BE2C (cell line): ENCODE measurements around the gene CARD9.
A peak's percentile ranks its signal among the peaks of the same experiment; 100 is the strongest.

Experiments used
- DNase-seq: peaks from one replicate; pipeline ENCODE4 v3.0.0-alpha.2; 2020
- H3K27me3 ChIP-seq: fragments of 250-450 bp; sonication (Bioruptor Pico); 2 replicates; pipeline ENCODE4 v1.5.1; 2020; ENCODE audit warnings: mild to moderate bottlenecking
- H3K36me3 ChIP-seq: fragments of 250-450 bp; sonication (Bioruptor Pico); 2 replicates; pipeline ENCODE4 v1.5.1; 2020; ENCODE audit warnings: mild to moderate bottlenecking
- H3K4me1 ChIP-seq: fragments of 250-450 bp; sonication (Bioruptor Pico); 2 replicates; pipeline ENCODE4 v1.5.1; 2020
- H3K4me3 ChIP-seq: 2 replicates; pipeline ENCODE4 v1.5.1; 2011; ENCODE audit warnings: low read depth, low read length
- H3K9me3 ChIP-seq: fragments of 250-450 bp; sonication (Bioruptor Pico); 2 replicates; pipeline ENCODE4 v1.5.1; 2020
- TF ChIP-seq, protein P1 (sequence below): IDR thresholded peaks from 2 replicates; pipeline ENCODE4 v1.5.1; 2012; ENCODE audit warnings: mild to moderate bottlenecking, low read depth, low read length

CARD9 gene

GRCh38 chr9:136376457-136376856 lies 3.0 kb upstream of the CARD9 start:
- H3K36me3 ChIP-seq, result peaks cover 37% of the 10 kb centered on the region

DNA sequence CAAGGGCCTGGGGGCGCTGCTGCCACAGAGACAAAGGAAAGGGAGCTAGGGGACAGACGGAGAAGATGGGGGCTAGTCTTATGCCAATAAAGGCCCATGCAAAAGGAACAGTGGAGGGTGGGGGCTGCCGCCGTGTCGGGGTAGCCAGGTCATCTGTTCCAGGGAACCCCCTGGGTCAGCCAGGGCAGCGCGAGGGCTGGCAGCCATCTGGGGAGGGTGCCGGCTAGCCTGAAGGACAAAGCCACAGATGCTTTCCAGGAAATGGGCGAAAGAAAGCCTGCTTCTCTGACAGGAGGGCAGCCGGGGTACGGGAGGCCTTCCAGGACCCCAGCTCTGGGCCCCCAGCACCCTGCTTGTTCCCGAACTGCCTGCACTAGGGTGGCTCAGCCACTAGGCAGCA lies 1.6 kb upstream of the CARD9 start:
- Histone ChIP-seq H3K9me3 (no peaks in the 10 kb centered on the region), H3K36me3 (peaks cover 29% of the 10 kb centered on the region), H3K4me3 (no peak overlapping the region), H3K4me1 (peaks cover 18% of the 10 kb centered on the region), H3K27me3 (no peaks in the 10 kb centered on the region)
- TF ChIP-seq, protein P1, sequence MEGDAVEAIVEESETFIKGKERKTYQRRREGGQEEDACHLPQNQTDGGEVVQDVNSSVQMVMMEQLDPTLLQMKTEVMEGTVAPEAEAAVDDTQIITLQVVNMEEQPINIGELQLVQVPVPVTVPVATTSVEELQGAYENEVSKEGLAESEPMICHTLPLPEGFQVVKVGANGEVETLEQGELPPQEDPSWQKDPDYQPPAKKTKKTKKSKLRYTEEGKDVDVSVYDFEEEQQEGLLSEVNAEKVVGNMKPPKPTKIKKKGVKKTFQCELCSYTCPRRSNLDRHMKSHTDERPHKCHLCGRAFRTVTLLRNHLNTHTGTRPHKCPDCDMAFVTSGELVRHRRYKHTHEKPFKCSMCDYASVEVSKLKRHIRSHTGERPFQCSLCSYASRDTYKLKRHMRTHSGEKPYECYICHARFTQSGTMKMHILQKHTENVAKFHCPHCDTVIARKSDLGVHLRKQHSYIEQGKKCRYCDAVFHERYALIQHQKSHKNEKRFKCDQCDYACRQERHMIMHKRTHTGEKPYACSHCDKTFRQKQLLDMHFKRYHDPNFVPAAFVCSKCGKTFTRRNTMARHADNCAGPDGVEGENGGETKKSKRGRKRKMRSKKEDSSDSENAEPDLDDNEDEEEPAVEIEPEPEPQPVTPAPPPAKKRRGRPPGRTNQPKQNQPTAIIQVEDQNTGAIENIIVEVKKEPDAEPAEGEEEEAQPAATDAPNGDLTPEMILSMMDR, result no peak
- no peak for DNase-seq

More at GRCh38 chr9:136376457-136376856, 3.0 kb upstream of the CARD9 start:
- no peaks in the 10 kb centered on the region for H3K27me3 ChIP-seq
- no peak for DNase-seq
- peaks cover 18% of the 10 kb centered on the region for H3K4me1 ChIP-seq
- H3K4me3 ChIP-seq, result no peak overlapping the region
- no peaks in the 10 kb centered on the region for H3K9me3 ChIP-seq
- TF ChIP-seq, protein P1, result no peak

GRCh38 chr9:136374183-136374575 lies 710 bp upstream of the CARD9 start:
- TF ChIP-seq, protein P1, result no peak
- Histone ChIP-seq H3K36me3 (peaks cover 27% of the 10 kb centered on the region), H3K27me3 (no peaks in the 10 kb centered on the region), H3K4me3 (no peak overlapping the region), H3K4me1 (peaks cover 18% of the 10 kb centered on the region), H3K9me3 (no peaks in the 10 kb centered on the region)
- DNase-seq, result no peak

DNA sequence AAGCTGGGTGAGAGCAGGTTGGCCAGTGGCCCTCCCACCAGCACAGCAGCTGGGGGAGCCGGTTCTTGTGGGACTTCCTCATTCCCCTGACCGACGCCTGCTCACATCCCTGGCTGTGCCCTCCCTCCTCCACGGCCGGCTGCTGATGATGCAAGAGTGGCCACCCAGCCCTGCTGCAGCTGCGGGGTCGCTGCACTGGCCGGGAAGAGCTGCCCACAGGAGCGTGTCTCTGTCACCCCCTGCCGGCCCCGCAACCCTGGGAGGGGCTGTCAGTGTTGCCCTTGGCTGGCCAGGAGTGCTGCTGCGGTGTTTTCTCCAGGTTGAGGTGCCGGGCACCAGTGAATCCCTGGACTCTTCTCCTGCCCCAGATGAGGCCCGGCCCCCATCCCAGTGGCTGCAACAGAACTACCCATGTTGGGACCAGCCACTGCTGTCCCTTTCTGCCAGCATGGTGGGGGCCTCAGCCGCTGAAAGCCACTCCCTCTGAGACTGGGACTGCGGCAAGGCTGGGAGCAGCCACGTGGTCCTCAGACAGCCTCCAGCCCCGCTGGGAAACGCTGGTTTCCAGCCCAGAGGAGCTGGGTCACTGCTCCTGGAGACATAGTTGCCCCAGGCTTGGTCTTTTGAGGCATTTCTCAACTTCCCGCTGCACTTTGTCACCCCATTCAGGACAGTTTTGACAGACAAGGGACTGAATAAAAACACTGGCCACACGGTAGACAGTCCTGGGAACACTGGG lies 739 bp downstream of the CARD9 start:
- H3K4me1 ChIP-seq, result peaks cover 18% of the 10 kb centered on the region
- H3K9me3 ChIP-seq, result no peaks in the 10 kb centered on the region
- TF ChIP-seq, protein P1, result peak; percentile 56
- DNase-seq, result peak; percentile 76
- no peaks in the 10 kb centered on the region for H3K27me3 ChIP-seq
- H3K4me3 ChIP-seq, result peak overlapping the region; percentile 62
- H3K36me3 ChIP-seq, result peaks cover 18% of the 10 kb centered on the region

- no peak for DNase-seq
- Histone ChIP-seq H3K27me3 (no peaks in the 10 kb centered on the region), H3K4me1 (peaks cover 18% of the 10 kb centered on the region), H3K9me3 (no peaks in the 10 kb centered on the region), H3K4me3 (peak overlapping the region; percentile 62), H3K36me3 (peaks cover 18% of the 10 kb centered on the region)
- TF ChIP-seq, protein P1, result no peak
Measured at GRCh38 chr9:136372006-136372405, 1.5 kb downstream of the CARD9 start.

DNA sequence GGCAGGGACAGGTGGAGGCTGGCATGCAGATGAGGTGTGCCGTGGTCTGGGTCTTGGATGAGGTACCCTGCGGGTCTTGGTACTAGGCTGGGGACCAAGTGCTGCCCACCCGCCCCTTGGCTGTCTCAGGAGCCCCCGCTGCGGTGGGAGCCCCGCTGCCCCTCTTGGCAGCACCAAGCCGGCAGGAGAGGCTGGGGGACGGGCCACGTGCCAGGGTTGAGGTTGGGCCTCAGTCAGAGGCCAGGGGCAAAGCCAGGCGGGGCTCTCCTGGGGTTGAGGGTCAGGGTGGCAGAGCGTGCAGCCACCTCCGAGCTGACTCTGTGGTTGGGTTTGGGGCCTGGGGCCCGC lies 2.0 kb downstream of the CARD9 start:
- no peaks in the 10 kb centered on the region for H3K27me3 ChIP-seq
- TF ChIP-seq, protein P1, result no peak
- peaks cover 18% of the 10 kb centered on the region for H3K4me1 ChIP-seq
- peaks cover 18% of the 10 kb centered on the region for H3K36me3 ChIP-seq
- no peaks in the 10 kb centered on the region for H3K9me3 ChIP-seq
- no peak for DNase-seq
- H3K4me3 ChIP-seq, result no peak overlapping the region
